GM12801 (cell line): ENCODE data around the gene KDM2B.

Source experiments
- TF ChIP-seq, protein P1 (sequence below): IDR thresholded peaks from one replicate; pipeline ENCODE4 v1.5.1; 2011; ENCODE audit warnings: control low read depth; ENCODE audit not compliant: insufficient read length; ENCODE audit errors: extremely low read depth

KDM2B gene

DNA sequence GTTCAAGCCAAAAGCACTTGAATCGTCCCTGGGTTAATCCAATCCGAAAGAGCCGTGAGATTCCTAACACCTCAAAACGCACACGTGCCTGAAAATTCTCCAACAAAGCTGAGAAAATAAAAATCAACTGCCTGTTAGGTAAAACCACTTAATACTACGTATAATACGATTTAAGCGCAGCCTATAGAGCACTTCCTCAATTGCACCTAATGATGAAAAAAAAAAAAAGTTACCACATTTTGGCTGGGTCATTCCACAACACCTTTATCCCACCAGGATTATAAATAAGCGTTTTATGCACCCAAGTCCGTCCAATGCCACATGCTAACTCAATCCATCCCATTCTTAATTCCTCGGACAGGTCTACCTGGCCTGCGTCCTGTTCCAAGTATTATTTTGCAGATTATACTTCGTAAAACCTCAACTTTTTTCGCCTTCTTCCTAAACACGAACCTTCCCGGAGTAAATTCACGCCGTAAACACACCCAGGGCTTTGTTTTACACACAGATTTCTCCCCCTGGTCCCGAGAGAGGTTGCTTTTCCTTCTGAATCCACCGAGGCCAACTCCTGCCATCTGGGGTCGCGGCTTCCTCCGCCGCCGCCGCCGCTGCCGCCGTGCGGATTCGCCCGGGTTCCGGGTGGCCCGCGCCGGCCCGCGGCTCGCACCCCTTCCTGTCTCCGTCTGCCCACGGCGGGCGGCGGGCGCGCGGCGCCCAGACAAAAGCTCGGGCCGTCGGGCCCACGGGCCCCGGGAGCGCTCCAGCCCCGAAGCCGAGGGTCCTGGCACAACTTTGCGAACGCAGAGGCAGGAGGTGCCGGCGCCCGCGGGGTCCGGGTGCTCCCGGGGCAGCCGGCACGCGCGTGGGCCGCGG, 114.7 kb downstream of the KDM2B start:
- TF ChIP-seq, protein P1, sequence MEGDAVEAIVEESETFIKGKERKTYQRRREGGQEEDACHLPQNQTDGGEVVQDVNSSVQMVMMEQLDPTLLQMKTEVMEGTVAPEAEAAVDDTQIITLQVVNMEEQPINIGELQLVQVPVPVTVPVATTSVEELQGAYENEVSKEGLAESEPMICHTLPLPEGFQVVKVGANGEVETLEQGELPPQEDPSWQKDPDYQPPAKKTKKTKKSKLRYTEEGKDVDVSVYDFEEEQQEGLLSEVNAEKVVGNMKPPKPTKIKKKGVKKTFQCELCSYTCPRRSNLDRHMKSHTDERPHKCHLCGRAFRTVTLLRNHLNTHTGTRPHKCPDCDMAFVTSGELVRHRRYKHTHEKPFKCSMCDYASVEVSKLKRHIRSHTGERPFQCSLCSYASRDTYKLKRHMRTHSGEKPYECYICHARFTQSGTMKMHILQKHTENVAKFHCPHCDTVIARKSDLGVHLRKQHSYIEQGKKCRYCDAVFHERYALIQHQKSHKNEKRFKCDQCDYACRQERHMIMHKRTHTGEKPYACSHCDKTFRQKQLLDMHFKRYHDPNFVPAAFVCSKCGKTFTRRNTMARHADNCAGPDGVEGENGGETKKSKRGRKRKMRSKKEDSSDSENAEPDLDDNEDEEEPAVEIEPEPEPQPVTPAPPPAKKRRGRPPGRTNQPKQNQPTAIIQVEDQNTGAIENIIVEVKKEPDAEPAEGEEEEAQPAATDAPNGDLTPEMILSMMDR = no peak

DNA sequence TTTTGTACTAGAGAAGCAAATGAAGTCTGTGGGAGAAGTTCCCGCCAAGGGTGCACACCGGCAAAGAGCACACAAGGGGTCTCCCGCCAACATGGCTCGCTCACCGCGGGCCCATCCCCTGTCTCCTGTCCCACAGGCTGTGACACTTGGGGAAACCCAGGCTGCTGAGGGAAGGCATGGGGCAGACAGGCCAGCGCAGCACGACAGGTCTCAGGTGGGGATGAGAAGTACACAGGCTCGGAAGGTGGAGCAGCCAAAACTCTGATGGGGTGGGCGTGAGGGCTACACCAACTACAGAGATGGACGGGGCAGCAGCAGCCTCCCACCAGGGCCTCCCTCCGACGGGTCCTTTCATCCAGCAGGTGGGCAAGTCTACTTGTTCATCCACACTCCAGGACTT, 116.5 kb downstream of the KDM2B start:
- TF ChIP-seq, protein P1 = no peak

DNA sequence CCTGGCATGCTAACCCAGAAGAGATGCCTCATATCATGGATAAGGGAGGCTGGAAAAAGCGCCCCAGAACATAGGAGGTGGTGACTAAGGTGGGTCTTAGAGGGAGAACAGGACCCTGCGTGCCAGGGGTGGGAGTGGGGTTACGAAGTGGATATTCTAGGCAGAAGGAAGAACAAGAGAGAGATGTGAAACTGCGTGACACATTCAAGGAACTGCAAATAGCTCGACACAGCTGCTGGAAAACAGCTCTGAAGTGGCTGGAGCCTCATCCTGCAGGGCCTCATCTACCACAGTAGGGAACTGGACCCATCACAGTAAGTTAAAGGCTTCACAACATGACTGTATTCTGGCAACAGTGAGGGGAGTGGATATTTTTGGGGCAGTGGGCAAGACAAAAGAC, 119.8 kb downstream of the KDM2B start:
- TF ChIP-seq, protein P1 = no peak

DNA sequence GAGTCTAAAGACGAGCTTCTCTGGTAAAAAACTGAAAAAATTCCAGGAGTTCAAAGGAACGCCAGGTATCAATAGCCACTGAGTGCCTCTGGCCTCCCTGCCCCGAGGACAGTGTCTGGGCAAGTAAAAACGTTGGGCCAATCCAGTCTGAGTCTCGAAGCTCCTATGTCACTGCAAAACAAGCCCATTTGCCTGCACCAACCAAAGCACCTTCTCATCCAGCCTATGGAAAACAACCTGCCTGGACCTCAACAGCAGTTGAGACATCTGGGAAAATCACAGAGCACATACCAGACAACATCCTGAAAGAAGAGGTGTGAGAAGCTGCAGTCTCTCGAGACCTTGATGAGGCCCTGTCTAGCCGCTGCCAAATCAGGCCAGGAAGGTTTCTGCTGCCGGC, 124.3 kb downstream of the KDM2B start:
- TF ChIP-seq, protein P1 = no peak

DNA sequence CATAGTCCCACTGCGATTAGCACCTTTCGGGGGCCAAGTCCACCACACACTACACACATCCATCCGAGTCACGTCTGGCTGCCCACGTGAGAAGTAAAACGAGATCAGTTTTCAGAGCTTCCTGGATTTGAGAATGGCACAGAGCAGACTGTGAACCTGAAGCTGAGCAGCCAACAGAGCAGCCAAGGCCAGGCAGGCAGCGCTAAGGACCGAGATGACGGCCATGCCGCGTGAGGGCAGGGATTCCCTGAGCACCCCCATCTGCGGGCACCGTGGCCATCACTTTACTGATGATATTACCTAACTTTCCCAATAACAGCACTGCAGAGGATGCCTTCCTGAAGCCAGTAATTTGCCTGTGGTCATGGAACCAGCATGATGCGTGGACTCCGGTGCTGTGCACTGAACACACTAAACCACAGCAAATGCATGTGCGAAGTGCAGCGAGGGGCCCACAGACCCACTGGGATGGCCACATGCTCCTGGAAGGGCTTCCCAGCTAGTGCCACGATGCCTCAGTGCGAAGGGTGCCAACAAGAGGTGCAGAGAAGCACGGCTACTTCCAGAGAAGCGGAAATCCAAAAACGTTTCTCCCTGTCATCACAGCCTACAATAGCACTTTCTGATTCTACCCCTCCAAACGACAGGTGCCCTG, 124.9 kb downstream of the KDM2B start:
- TF ChIP-seq, protein P1 = no peak

DNA sequence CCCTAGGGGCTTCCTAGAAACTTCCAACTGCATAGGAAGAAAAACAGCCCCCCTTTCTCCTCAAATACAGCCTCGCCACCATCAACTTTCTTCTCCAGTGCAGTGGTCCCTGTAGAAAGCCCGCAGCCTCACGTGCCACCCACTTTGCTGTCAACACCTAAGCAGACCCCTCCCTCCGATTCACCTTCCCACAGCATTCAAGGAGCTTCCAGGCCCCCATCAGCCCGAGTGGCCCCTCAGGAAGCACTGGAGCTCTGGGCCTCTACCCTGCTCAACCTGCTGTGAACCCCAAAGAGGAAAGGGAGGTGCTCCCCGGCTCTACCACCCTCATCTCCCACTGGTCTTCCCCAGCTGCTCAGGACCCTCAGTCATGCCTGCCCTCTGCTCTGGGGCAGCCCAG, 125.9 kb downstream of the KDM2B start:
- TF ChIP-seq, protein P1 = no peak

DNA sequence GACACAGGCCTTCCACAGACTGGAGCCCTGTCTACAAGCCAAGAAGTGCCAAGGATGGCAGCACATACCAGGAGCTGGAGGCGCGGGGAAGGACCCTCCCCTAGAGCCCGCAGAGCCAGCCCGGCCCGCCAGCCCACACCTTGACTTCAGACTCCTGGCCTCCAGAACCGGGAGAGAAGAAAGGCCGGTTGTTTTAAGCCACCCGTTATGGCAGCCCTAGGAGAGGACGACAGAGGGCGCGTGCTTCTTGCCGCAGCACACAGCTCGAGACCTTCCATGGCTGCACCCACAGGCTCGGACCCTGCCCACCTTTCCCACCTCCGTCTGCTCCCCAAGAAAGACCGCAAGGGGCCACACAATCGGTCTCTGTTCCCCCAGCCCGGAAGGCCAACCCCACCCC, 127.2 kb downstream of the KDM2B start:
- TF ChIP-seq, protein P1 = no peak
